HEK293T (cell line): Measurements from ENCODE around the gene HS3ST3B1.

ENCODE experiments used
- BHLHE40 ChIP-seq: fragments of 450-650 bp; IDR thresholded peaks from 2 replicates; pipeline ENCODE4 v1.6.1; 2016; ENCODE audit warnings: mild to moderate bottlenecking, moderate library complexity, borderline replicate concordance
- FOXA1 ChIP-seq: fragments of 450-650 bp; IDR thresholded peaks from 2 replicates; pipeline ENCODE4 v1.6.1; 2016; ENCODE audit warnings: mild to moderate bottlenecking
- FOXM1 ChIP-seq: fragments of 450-650 bp; IDR thresholded peaks from 2 replicates; pipeline ENCODE4 v1.6.1; 2017; ENCODE audit warnings: mild to moderate bottlenecking, borderline replicate concordance
- L3MBTL2 ChIP-seq: fragments of 450-650 bp; conservative IDR thresholded peaks from 2 replicates; pipeline ENCODE4 v1.6.1; 2016; ENCODE audit warnings: mild to moderate bottlenecking
- SUZ12 ChIP-seq: fragments of 450-650 bp; IDR thresholded peaks from 2 replicates; pipeline ENCODE4 v1.6.1; 2016; ENCODE audit warnings: mild to moderate bottlenecking
- TARDBP ChIP-seq: fragments of 450-650 bp; IDR thresholded peaks from 2 replicates; pipeline ENCODE4 v1.6.1; 2016

DNA sequence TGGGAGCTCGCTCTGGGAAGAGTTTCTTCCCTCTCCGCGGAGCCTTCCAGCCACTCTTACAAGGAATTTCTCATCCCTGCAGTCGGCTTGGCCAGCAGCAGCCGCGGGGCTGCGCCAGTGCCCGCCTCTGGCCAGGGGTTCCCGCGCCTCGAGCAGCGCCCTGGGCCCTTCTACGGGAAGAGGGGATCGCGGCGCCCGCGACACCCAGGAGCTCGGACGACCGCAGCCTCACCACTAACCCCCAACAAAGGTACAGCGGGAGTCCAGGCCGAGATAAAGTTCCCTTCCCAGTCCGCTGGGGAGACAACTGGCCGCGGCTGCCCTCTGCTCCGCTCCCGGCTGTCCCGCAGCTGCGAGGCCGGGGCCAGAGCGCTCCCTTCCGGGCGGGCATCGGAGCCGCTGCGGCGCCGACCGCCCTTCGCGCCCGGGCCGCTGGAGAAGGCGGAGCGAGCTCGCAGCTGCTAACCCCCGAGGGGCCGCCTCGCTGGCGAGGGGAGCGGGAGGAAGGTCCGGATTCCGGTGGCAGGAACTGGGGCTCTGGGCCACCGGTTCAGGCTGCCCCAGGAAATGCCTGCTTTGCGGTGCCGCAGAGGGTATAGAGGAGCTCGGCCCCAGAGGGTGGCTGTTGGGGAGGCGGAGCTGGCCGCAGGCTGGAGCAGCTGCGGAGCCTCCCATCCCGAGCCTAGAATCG is 3.6 kb upstream of the HS3ST3B1 start:
- TF ChIP-seq TARDBP, result no peak
- no peak for TF ChIP-seq FOXA1
- no peak for TF ChIP-seq SUZ12
- TF ChIP-seq L3MBTL2, result peak; percentile 46
- TF ChIP-seq FOXM1, result no peak
- no peak for TF ChIP-seq BHLHE40
